ENCODE data around the gene NUBPL.
"Not testable (repeated sequence)": the region's sequence is repeated elsewhere in the genome, so short reads cannot be mapped to it uniquely, and the experiment has no call there.

The NUBPL gene

GRCh38 chr14:31678421-31679249, 117.4 kb downstream of the NUBPL start:
- no peak for DNase-seq

- DNase-seq: no peak
Observed at GRCh38 chr14:31682768-31683167, 121.6 kb downstream of the NUBPL start.

GRCh38 chr14:31687726-31688125, 126.5 kb downstream of the NUBPL start:
- no peak for DNase-seq

DNA sequence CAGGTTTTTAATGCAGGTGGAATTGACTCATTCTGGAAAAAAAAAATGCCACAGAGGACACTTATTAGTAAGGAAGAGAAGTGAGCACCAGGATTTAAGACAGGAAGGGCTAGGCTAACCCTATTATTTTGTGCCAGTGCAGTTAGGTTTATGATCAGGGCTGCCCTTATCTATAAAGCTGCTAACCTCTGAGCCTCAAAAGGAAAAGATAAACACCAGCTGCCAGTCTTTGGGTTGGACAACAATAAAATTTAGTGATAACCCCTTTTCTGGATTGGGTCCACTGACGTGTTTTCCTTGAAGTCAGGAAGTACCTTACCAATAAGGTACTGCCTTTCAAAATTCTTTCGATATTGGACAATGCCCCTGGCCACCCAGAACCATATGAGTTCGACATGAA, 128.9 kb downstream of the NUBPL start:
- no peak for DNase-seq

- peak; percentile 31 for DNase-seq
Observed at GRCh38 chr14:31692376-31692781, 131.2 kb downstream of the NUBPL start.

DNA sequence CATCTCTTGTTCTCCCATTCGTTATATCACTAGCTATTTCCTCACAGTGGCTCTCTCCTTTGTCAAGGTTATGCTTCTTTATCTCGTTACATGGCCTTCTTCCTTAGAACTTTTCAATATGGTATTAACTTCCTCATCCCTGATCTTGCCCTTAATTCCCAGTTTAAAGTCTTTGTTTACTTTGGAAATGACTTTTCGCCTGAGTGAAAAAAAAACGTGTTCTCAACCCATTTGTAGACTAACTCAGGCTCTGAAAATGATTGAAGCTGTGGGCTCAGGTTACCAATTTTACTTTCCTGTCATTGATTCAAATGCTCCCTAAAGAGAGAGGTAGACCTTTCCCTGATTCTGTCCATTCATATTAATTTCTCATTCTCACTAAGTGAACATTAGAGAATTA, 135.2 kb downstream of the NUBPL start:
- no peak for DNase-seq

- no peak for DNase-seq
Observed at GRCh38 chr14:31699809-31700208, 138.6 kb downstream of the NUBPL start.

DNA sequence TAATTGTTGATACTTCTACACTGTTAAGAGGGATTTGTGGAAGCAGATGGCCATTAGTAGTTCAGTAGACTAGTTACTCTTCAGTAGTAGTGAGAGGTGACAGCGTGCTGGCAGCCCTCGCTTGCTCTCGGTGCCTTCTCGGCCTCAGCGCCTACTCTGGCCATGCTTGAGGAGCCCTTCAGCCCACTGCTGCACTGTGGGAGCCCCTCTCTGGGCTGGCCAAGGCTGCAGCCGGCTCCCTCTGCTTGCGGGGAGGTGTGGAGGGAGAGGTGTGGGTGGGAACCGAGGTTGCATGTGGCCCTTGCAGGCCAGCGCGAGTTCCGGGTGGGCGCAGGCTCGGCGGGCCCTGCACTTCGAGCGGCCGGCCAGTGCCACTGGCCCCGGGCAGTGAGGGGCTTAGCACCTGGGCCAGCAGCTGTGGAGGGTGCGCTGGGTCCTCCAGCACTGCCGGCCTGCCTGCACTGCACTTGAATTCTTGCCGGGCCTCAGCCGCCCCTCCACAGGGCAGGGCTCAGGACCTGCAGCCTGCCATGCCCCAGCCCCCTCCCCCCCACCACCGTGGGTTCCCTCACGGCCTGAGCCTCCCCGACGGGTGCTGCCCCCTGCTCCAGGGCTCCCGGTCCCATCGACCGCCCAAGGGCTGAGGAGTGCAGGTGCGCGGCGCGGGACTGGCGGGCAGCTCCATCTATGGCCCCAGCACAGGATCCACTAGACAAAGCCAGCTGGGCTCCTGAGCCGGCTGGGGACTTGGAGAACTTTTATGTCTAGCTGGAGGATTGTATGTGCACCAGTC, 139.3 kb downstream of the NUBPL start:
- DNase-seq: no peak

DNA sequence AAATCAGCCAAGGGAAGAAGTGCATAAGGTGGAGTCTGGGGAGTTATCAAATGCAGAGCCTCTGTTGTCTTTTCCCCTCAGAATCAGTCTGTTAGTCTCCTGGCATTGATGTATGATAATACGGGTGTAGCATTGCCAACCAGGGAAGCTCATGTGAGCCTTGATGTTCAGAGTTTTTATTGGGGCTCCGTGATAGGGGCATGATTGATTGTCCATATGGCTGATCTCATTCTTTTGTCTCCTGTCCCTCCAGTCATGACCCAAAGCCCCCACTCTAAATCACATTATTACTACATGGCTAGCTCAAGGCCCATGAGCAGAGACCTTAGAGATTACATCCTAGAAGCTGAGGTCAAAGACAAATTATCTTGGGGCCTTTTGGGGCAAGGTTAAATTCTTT, 140.9 kb downstream of the NUBPL start:
- no peak for DNase-seq

- no peak for DNase-seq
Observed at GRCh38 chr14:31703056-31703455, 141.9 kb downstream of the NUBPL start.

GRCh38 chr14:31705731-31706130, 144.5 kb downstream of the NUBPL start:
- DNase-seq: no peak

GRCh38 chr14:31708661-31709060, 147.5 kb downstream of the NUBPL start:
- not testable (repeated sequence) for DNase-seq

GRCh38 chr14:31712244-31713127, 151.3 kb downstream of the NUBPL start:
- no peak for DNase-seq

- DNase-seq: no peak
Observed at GRCh38 chr14:31716208-31716607, 155.0 kb downstream of the NUBPL start.

- DNase-seq: no peak
Observed at GRCh38 chr14:31717294-31718085, 156.3 kb downstream of the NUBPL start.

DNA sequence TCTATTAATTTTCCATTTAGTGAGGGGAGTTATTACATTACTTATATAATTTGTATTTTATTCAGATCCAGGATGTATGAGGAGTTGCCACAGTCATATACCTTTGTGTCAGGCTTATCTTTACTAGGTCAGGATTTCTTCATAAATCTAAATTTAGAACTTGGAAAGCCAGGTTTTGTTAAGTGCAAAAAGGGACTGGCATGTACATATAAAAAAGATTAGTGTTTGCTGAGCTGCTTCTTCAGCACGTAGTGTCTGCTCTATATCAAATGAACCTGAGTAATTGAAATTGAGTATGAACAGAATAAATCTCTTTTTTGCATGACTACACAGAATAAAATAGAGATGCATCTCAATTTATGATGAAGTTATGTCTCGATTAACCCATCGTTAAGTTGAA, 157.4 kb downstream of the NUBPL start:
- DNase-seq: no peak

DNA sequence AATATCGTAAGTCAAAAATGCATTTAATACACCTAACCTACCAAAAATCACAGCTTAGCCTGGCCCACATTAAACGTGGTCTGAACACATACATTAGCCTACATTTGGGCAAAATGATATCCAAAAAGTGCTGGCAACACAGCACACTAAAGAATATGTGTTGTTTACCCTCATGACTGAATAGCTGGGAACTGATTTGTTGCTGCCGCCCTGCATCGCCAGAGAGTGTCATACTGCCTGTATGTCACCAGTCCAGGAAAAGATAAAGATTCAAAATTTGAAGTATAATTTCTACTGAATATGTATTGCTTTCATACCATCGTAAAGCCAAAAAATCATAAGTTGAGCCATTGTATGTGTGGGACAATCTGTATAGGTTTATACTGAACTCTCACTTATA, 157.8 kb downstream of the NUBPL start:
- no peak for DNase-seq

- DNase-seq: no peak
Observed at GRCh38 chr14:31726337-31726736, 165.1 kb downstream of the NUBPL start.

DNA sequence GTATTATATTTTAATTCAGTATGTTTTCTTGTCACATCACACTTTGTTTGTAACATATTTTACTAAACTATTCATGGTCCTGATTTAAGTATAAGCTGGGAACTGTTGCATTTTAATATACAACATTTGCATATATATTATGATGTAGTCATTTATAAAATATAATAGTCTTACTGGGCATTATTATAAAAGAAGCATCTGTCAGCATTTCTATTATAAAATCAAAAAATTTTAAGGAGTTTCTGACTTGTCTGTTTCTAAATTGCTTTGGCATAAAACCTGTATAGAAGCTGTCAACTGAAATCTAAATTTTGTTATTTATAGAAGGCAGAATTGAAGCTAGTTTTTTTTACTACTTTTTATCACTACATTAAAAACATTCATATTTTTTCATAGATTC, 166.6 kb downstream of the NUBPL start:
- DNase-seq: no peak

DNA sequence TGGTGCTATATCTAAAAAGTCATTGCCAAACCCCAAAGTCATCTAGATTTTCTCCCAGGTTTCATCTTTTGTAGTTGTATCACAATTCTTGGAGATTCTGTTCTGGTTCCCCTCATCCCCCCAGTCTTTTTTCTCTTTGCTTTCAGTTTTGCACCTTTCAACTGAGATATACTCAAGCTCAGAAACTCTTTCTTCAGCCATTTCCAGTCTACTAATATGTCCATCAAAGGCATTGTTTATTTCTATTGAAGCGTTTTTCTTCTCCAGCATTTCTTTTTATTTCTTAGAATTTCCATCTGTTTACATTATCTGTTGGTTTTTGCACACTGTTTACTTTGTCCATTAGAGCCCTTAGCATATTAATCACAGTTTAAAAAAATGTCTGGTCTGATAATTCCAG, 179.5 kb downstream of the NUBPL start:
- no peak for DNase-seq

- DNase-seq: no peak
Observed at GRCh38 chr14:31745741-31746140, 184.5 kb downstream of the NUBPL start.

DNA sequence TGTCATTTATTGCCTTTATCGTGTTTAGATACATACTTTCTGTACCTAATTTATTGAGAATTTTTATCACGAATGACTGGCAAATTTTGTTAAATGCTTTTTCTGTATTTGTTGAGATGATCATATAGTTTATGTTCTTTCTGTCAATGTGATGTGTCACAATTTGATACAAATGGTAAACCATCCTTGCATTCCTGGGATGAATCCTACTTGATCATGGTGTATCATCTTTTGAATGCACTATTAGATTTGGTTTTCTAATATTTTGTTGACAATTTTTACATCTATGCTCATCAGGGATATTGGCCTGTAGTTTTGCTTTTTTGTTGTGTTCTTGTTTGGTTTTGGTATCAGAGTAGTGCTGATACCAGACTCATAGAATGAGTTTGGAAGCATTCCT, 185.1 kb downstream of the NUBPL start:
- DNase-seq: no peak
